Inflammatory macrophage (primary cell): ENCODE measurements around the gene DCX.

Source experiments
- DNase-seq, 2 donors: peaks; one replicate each; pipeline ENCODE4 v3.0.0-alpha.2; 2020 to 2022

The DCX gene

DNA sequence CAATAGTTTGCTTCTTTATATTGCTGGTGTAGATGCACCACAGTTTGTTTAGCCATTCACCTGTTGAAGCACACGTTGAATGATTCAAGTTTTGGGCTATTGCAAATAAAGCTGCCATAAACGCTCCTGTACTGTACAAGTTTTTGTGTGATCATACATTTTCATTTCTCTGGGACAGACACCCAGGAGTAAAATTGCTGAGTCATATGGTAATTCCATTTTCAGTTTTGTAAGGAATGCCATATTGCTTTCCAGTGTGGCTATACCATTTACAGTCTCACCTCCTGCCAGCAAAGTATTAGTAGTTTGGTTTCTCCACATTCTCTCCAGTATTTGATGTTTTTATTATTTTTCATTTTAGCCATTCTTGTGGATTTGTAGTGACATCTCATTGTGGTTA, 109.7 kb downstream of the DCX start:
- DNase-seq, result no peak

DNA sequence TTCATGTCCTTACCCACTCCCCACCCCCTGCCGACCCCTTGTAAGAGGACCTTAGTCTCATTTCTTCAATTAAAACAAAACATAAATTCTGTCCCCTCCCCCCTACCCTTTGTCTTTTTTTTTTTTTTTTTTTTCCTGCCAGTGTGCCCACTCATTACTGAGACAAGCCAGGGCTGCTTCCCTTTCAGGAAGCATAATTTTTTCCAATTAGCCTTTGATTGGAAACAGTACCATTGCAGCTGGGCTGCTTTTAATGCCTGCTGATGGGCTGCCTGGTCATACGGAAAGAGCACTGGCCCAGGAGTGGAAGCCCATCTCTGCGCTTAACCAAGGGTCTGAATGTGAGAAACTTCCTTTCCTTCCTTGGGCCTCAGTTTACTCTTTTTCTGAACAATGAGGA, 123.2 kb downstream of the DCX start:
- DNase-seq, result no peak

DNA sequence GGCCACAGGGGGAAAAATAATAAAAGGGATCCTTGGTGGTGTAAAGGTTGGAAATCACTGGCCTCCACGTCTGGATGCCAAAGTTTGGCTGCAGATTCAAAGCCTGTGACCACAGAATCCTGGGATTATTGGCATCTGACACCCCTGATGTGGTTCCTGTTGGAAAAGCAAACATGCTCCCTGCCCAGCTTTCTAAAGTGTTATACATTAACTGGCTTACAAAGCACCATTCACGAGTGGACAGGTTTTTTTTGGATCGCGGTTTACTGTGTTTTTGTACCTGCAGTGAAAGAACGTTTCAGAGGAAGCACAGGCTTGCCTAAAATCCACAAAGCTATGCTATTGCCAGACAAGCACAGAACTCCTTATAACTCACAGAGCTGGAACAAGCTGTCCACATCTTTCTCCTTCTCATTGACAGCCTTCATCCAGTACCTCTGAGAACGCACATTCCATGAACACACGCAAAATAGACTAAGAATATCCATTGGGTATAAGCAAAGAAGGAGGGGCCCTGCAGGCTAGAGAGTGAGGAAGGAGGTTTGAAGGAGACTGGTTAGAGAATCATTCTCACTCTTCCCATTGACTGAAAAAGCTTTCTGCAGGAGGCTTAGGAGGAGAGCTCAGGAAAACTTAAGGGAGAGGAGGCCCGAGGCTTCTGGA, 127.2 kb downstream of the DCX start:
- no peak for DNase-seq

DNA sequence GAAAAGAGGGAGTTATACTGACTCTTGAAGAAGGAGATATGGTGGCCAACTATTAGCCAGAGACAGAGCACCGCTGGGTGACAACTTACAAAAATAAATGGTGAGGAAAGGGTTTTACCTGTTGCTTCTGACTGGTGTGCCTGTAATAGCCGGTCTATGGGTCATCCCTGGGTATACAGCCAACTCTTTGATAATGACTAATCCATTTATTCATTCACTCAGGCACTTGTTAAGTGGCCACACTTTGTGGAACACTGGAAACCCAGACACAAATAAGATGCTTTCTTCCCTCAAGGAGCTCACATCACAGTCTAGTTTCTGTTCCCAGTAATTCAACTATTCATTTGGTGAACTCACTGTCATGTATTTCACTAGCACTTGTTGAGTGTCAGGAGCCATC, 128.5 kb downstream of the DCX start:
- DNase-seq, result no peak

DNA sequence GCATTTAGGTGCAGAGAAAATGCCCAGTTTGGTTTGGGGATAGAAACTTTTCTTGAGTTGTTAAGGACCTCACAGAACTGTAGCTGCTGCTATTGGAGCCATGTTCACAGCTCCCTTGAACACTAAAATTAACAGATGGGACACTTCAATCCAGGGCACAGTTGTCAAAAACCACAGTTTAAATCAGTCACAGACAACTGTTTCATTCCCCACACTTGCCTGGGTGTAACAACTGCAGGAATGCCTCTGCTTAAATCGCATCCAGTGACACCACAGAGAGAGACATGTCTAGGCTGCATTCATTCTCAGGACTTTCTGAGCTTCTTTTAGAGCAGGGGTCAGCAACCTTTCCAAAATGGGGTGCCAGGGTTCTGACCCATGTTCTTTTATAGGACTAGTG, 129.0 kb downstream of the DCX start:
- no peak for DNase-seq

DNA sequence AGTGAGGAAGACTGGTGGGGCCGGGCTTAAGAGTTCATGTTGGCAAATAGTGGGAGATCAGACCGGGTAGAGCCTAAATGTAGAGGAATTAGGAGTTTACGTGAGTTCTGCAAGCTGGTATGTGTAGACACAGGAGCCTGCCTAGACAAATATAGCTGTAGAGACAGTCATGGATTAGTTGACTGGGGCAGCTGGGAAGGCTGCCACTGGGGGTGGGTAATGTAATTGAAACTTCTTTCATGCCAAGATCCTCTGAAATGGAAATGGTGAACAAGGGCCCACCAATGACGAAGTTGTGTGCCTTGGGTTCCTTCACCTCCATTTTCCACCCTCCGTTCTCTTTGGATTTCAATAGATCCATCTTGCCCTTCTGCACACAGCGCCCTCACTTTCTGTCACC, 129.9 kb downstream of the DCX start:
- DNase-seq, result no peak

DNA sequence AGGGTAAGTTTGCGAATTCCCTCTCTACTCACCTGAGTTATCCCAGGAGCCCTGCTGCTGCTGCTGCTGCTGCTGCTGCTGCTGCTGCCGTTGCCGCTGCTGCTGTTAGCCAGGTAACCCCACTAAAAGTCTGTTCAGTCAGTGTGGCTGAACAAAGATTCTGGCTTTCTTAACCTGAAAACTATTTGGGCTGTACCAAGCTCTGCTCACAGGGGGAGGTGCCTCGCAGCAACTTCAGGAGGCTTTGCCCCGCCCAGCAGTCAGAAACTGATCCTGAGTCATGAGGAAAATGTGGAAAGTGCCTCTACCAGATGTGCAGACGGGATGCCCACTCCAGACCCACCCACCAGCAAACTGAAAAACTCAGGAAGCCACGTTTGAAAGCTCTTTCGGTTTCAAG, 141.7 kb downstream of the DCX start, which contains the start of gene CAPN6:
TSS of gene CAPN6 (minus strand) at position 145 of the 400 bp plus-strand sequence. CDS start 6,547 bp downstream, outside the sequence.
- no peak for DNase-seq

DNA sequence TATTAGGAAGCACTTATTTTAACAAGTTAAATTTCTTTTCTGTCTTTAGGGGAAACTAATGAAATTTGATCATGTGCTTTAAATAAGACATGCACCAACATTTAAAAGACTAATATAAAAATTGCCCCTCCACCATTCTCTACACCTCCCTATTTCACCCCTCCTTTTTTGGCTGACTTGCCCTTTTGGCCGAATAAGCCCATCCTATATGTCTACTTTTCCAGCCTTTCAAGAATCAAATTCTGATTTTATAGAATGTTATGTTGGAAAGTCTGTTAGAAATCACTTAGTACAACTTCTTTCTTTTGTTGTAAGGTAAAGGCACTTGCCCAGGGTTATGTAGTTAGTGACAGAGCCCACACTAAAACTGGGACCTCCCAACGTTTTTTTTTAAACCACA, 143.5 kb downstream of the DCX start:
- no peak for DNase-seq

DNA sequence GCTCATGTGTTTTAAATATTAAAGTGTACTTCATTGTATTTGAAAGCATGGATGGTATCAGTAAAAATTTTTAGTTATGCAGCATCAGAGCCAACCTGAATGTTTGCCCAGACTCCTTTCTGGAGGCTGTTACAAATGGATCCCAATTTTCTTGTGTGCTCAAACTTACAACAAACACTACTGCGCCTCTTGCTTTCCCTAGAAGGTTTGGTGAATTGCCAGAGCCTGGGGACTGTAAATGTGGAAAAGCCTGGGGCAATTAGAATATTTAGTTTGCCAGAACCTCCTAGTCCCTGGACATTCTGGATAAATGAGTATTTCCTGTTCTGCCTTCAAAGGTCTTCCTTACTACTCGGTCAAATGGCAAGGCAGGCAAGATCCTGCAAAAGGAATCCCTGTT, 146.5 kb downstream of the DCX start:
- DNase-seq, result no peak

DNA sequence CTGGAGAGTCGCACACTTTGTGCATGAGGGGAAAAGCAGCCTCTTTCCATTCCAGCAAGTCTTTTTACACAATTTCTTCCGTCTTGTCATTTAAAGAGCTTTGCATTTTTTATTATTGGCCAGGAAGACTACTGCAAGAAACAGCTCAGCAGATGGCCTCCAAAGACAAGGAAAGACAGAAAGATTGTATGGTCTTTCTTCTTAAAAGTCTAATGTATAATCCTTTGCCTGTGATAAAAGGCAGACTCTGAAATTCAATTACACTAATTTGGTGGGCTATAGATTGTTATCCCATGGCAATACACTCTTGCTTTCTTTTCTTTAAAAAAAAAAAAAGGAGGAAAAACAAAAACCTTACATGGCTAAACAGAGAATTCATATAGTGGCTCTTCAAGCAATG, 147.6 kb downstream of the DCX start:
- DNase-seq, result no peak

DNA sequence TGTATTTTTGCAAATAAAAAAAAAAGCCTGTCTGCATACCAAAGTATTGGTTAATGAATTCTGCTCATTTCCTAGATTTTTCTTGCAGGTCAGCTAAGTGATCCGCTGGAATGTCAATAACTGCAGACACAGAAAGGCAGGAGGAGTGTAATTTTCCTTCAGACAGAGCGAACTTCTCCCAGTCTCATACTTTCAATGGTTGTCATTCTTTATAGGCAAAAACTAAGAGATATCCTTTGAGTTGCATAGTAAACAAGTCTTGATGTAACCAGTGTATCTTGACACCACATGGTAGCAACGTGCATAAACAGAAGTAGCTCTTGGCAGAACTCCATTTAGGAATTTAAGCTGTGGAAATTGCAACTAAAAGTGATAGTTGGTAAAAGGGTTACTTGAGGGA, 149.9 kb downstream of the DCX start:
- no peak for DNase-seq

DNA sequence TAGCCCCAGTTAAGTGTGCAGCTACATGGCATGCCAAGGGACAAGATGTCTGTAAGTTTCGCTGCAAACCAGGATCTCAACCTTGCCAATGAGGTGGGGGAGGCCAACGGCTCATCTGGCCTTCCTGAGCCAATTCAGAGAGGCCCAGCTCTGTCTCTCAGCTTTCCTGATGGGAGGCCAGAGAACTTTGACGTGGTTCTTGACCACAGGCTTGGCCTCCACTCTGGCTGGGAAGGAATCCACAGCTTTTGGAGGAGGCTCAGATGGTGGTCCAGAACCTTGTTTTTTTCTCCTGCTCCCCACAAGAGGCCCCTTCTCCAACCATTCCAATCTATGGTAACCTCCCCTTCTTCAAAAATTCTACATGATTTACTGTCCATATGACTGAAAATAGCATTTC, 151.5 kb downstream of the DCX start:
- DNase-seq, result no peak

DNA sequence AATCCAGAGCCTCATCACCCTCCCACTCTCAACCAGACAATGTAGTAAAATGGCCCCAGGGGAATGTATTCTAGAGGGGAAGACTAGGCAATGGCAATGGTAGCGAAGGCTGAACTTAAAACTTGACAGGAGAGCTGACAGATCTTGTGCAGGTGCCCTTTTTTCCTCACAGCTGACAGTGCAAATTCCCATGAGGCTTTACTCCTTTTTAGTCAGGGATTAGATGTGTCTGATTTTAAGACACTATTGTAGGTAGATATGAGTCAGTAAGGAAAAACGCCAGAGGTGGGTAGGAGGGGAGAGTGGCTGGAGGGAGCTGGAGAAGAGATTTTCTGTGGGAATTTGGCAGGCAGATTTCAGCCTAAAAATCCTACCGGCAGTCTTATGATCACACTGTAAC, 152.4 kb downstream of the DCX start:
- no peak for DNase-seq

DNA sequence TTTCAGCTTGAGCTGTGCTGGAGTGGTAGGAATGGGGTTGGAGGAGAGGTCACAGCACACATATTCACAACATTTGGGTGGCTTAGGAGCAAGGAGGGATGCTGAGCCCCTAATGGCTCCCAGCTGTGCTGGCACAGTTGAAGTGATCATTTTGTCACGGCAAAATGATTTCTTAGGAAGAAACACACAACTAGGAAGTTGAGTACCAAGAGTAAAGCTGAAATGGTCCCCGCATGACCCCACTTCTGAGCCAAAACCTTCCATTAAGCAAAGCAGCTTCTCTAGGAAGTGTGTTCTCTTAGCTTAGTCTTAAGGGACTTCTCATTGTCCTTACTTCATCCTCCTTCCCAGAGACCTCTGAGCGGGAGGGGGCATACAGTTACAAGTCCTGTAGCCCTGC, 154.3 kb downstream of the DCX start:
- DNase-seq, result no peak

DNA sequence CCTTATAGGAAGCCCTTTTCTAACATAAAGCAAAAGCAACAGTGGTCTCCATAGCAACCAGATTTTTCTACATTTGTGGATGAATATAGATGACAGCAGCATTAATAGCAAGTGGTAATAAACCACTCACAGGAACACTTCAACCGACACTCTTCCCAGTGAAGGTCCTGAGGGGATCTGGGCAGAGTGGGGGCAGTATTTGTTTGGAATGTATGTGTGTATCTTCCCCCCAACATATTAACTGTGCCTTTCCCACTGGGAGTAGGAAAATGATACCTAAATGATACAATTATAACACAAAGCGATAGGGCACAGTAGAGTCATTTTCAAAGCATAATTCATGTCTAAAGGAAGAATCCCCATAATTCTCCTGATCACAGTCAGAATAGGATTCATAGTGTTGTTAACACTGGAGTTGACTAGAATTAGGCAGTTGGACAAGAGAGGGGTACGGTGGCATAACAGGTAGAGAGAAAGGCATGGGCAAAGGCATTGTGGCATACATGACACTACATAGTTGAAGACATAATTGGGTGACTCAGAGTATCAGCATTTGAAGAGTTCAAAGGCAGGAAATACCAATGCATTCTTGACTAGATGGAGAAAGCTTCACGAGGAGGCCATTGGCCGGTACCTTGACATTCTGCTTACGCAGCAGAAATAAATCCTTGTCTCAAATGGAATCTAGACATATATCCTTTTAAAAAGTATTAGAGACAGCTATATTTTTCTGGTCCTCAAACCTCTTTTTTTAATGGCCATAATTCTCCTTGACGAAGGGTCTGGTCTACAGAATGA, 156.9 kb downstream of the DCX start:
- DNase-seq, result no peak

DNA sequence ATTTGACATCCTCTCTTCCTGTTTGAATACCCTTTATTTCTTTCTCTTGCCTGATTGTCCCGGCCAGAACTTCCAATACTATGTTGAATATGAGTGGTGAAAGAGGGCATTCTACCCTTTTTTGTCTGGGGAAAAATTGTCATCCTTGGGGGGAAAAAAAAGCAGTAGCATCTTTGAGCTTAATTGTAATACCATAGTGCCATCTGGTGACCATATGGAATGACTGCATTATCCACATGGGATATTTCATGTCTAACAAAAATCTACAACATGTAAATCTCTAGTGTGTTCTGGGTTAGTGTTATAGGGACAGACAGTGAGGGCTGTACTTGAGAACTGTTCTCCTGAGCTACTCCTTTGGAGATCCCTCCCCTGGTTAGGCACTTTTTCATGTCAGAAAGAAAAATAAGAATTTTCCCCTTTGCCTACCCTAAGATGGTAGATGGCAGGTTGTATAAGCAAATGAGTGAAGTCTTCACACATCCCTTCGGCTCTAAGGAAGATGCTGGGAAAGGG, 167.7 kb downstream of the DCX start:
- no peak for DNase-seq
